Cardiac septum (tissue), 1 donor: ENCODE results near the gene XXYLT1. TPM values are rescaled to one million over a fixed set of nuclear protein-coding genes. Genes with fewer than 3 reads are reported as not detected.
A peak's percentile ranks its signal among the peaks of the same experiment; 100 is the strongest.
"Not testable (repeated sequence)": the region's sequence is repeated elsewhere in the genome, so short reads cannot be mapped to it uniquely, and the experiment has no call there.

Source experiments
- DNase-seq: peaks from one replicate; pipeline ENCODE4 v3.0.0-alpha.2; 2020; ENCODE audit warnings: low spot score
- intact Hi-C: fragments of 100-400 bp; cut with DNase I; formaldehyde crosslinking; loops from one replicate; pipeline ENCODE4 v1.14.0; 2022
- total RNA-seq: library from RNA; stranded (reverse); fragmentation: NEBNext Ultra II Directional; extraction: Animal tissue kit (Norgen Biotek cat#: 25700); gene quantifications from one replicate; pipeline ENCODE4 v1.2.1, GENCODE V29; 2021
- donor health status: DM: no; HTN: no; CAD: no.

XXYLT1 gene
- total RNA-seq, 1 donor from 2014 or later = 5.9 TPM

- DNase-seq = no peak
- intact Hi-C loops = no loop called here
Observed at GRCh38 chr3:195196266-195196665, 74.7 kb downstream of the XXYLT1 start.

GRCh38 chr3:195195321-195196209 lies 75.4 kb downstream of the XXYLT1 start:
- no peak for DNase-seq
- intact Hi-C loops = no loop called here

GRCh38 chr3:195194559-195195206 lies 76.3 kb downstream of the XXYLT1 start:
- intact Hi-C loops = no loop called here
- DNase-seq = no peak

GRCh38 chr3:195191580-195191979 lies 79.4 kb downstream of the XXYLT1 start:
- intact Hi-C loops = no loop called here
- DNase-seq = no peak

- intact Hi-C loops = no loop called here
- DNase-seq = no peak
Observed at GRCh38 chr3:195189821-195190220, 81.1 kb downstream of the XXYLT1 start.

- intact Hi-C loops = no loop called here
- no peak for DNase-seq
Observed at GRCh38 chr3:195188426-195188927, 82.5 kb downstream of the XXYLT1 start.

- no peak for DNase-seq
- intact Hi-C loops = no loop called here
Observed at GRCh38 chr3:195187609-195188425, 83.1 kb downstream of the XXYLT1 start.

GRCh38 chr3:195186710-195187047 lies 84.3 kb downstream of the XXYLT1 start:
- DNase-seq, intact Hi-C loops: not testable (repeated sequence)

GRCh38 chr3:195186041-195186709 lies 84.8 kb downstream of the XXYLT1 start:
- intact Hi-C loops = no loop called here
- no peak for DNase-seq

GRCh38 chr3:195185583-195185982 lies 85.4 kb downstream of the XXYLT1 start:
- peak; percentile 77 for DNase-seq
- intact Hi-C loops = no loop called here

- intact Hi-C loops = no loop called here
- no peak for DNase-seq
Observed at GRCh38 chr3:195184716-195185421, 86.1 kb downstream of the XXYLT1 start.

- intact Hi-C loops = loop anchor here (2.0 kb wide), 1 partner anchor 28 kb away; no protein-coding TSS in a partner anchor
- DNase-seq = no peak
Observed at GRCh38 chr3:195183071-195183776, 87.7 kb downstream of the XXYLT1 start.

- DNase-seq = no peak
- intact Hi-C loops = loop anchor here (2.0 kb wide), 1 partner anchor 28 kb away; no protein-coding TSS in a partner anchor
Observed at GRCh38 chr3:195182470-195182795, 88.5 kb downstream of the XXYLT1 start.

GRCh38 chr3:195181741-195182469 lies 89.1 kb downstream of the XXYLT1 start:
- DNase-seq = no peak
- intact Hi-C loops = loop anchor here (2.0 kb wide), 1 partner anchor 27 kb away; no protein-coding TSS in a partner anchor

GRCh38 chr3:195181113-195181498 lies 89.9 kb downstream of the XXYLT1 start:
- DNase-seq = no peak
- intact Hi-C loops = no loop called here

- DNase-seq = no peak
- intact Hi-C loops = no loop called here
Observed at GRCh38 chr3:195180490-195181112, 90.4 kb downstream of the XXYLT1 start.
